ENCODE measurements around the gene VTI1A. TPM values are rescaled to one million over a fixed set of nuclear protein-coding genes. Genes with fewer than 3 reads are reported as not detected.

VTI1A gene
- total and polyA plus RNA-seq, 4 donors, result 5.5 to 26.9 (median 13.1) TPM

- TF ChIP-seq GABPA (IDR thresholded peaks at IDR 0.05 in 1 of 2, conservative IDR thresholded peaks at IDR 0.05 in 1 of 2), result no peak
- no peak overlapping the region for H3K9ac ChIP-seq (ENCODE audit: low read depth in 1 of 2, low read length in 2 of 2)
- no peaks in the 10 kb centered on the region for H3K27me3 ChIP-seq (ENCODE audit: control insufficient read depth in 4 of 4, insufficient read depth in 4 of 4, low read length in 3 of 4)
- H3K4me1 ChIP-seq (ENCODE audit: control insufficient read depth in 4 of 4, insufficient read depth in 4 of 4, low read length in 3 of 4), result peaks cover 0 to 3% (median 0%) of the 10 kb centered on the region in 4 donors
- H3K9me3 ChIP-seq (ENCODE audit: control insufficient read depth in 4 of 4, low read length in 3 of 4), result no peaks in the 10 kb centered on the region
- no peak for DNase-seq (ENCODE audit: low spot score)
- H3K4me3 ChIP-seq (ENCODE audit: low read depth in 1 of 3, low read length in 3 of 3), result no peak overlapping the region
- no peak overlapping the region for H3K27ac ChIP-seq (ENCODE audit: low read depth in 1 of 2, low read length in 2 of 2)
- no peaks in the 10 kb centered on the region for H3K36me3 ChIP-seq (ENCODE audit: control insufficient read depth in 4 of 4, insufficient read depth in 3 of 4, low read depth in 1 of 4, low read length in 3 of 4)
Measured at GRCh38 chr10:112587729-112588128, 140.7 kb downstream of the VTI1A start.

GRCh38 chr10:112588225-112588990, 141.4 kb downstream of the VTI1A start:
- no peak overlapping the region for H3K9ac ChIP-seq (ENCODE audit: low read depth in 1 of 2, low read length in 2 of 2)
- peaks cover 0 to 3% (median 0%) of the 10 kb centered on the region in 4 donors for H3K4me1 ChIP-seq (ENCODE audit: control insufficient read depth in 4 of 4, insufficient read depth in 4 of 4, low read length in 3 of 4)
- no peak for DNase-seq (ENCODE audit: low spot score)
- no peak overlapping the region for H3K4me3 ChIP-seq (ENCODE audit: low read depth in 1 of 3, low read length in 3 of 3)
- 84% methylated on average over 5 of the region's 5 CpGs for WGBS
- H3K27me3 ChIP-seq (ENCODE audit: control insufficient read depth in 4 of 4, insufficient read depth in 4 of 4, low read length in 3 of 4), result no peaks in the 10 kb centered on the region
- H3K9me3 ChIP-seq (ENCODE audit: control insufficient read depth in 4 of 4, low read length in 3 of 4), result no peaks in the 10 kb centered on the region
- H3K27ac ChIP-seq (ENCODE audit: low read depth in 1 of 2, low read length in 2 of 2), result no peak overlapping the region
- TF ChIP-seq HNF4A (conservative IDR thresholded peaks at IDR 0.05), result no peak
- no peak for TF ChIP-seq SP1 (IDR thresholded peaks at IDR 0.05)
- no peak for TF ChIP-seq HNF4G (IDR thresholded peaks at IDR 0.05)
- no peak for TF ChIP-seq RXRA (IDR thresholded peaks at IDR 0.05)
- no peak for TF ChIP-seq EGR1 (IDR thresholded peaks at IDR 0.05; ENCODE audit: low read depth in 2 of 2)
- TF ChIP-seq MAX (IDR thresholded peaks at IDR 0.05), result no peak
- no peak for TF ChIP-seq REST (IDR thresholded peaks at IDR 0.05)
- no peak for TF ChIP-seq ATF3 (IDR thresholded peaks at IDR 0.05)
- no peak for TF ChIP-seq CTCF (IDR thresholded peaks at IDR 0.05; ENCODE audit: low read depth, low read length, missing input control)
- TF ChIP-seq ZBTB33 (IDR thresholded peaks at IDR 0.05), result no peak
- no peak for TF ChIP-seq TAF1 (conservative IDR thresholded peaks at IDR 0.05)
- TF ChIP-seq FOXA2 (IDR thresholded peaks at IDR 0.05), result no peak
- no peak for TF ChIP-seq JUND (IDR thresholded peaks at IDR 0.05)
- no peaks in the 10 kb centered on the region for H3K36me3 ChIP-seq (ENCODE audit: control insufficient read depth in 4 of 4, insufficient read depth in 3 of 4, low read depth in 1 of 4, low read length in 3 of 4)

Measured in liver (tissue), 9 donors.